ENCODE measurements around the gene PITPNM3. TPM values are rescaled to one million over a fixed set of nuclear protein-coding genes. Genes with fewer than 3 reads are reported as not detected.

The PITPNM3 gene
- total RNA-seq, 1 donor = 0.31 TPM

DNA sequence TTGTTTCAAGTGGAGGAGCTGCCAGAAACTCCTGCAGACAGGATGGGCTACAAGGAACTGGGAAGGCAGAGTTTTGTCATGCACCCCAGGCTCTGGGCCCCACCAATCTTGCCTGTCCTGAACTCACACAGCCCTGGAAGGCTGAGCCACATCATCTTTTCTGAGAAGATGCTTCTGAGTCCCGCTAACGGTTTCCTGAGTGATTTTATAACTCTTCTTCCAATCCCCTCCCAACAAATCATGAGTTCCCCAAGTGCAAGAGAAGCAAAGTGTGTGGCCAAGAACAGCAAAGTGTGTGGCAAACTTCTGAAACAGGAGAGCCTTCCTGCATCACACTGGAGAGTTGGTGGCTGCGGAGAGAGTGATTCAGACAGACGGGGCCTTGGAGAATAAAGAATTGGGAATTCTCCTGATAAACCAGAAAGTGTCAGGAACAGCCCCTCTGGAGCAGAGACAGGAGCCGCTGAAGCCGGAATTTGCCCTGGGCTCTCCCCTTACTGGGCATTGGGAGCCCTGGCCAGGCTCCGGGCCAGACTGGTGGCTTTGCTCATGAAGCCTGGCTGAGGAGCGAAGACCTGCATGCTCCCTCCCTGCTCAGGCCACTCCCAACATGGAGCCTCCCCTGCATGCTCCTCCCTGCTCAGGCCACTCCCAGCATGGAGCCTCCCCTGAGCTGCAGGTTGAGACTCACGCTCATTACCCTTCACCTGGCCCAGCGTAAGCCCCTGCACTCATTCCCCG, 47.2 kb downstream of the PITPNM3 start:
- Histone ChIP-seq H3K9me3 (ENCODE audit: low read depth, low read length) (no peaks in the 10 kb centered on the region), H3K4me3 (ENCODE audit: low read length) (no peak overlapping the region), H3K4me1 (ENCODE audit: insufficient read depth, low read length) (no peaks in the 10 kb centered on the region), H3K27me3 (ENCODE audit: insufficient read depth, low read length) (no peaks in the 10 kb centered on the region)

DNA sequence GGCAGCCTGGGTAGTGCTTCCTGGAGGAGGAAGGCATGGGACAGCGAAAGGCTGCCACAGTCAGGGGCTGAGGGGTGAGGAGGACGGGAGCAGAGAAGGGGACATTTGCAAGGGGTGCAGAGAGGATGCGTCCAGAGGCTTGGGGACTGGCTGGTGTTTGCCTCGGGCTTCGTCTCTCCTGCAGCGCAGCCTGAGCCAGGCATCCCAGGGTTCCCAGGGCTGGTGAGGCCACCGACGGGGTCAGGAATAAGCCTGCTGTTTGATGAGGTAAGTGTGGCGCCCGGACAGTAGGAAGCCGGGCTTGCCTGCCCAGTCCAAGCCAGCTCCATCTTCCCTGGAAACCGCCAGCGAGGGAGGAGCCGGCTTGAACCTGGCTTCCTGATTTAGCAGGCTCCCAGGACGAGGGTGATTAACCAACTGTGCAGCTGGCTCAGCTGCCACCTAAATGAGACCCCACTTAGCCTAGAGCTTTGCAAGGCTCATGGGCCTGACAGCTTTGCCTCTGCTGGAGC, 47.8 kb downstream of the PITPNM3 start:
- no peaks in the 10 kb centered on the region for H3K9me3 ChIP-seq (ENCODE audit: low read depth, low read length)
- no peaks in the 10 kb centered on the region for H3K27me3 ChIP-seq (ENCODE audit: insufficient read depth, low read length)
- no peaks in the 10 kb centered on the region for H3K4me1 ChIP-seq (ENCODE audit: insufficient read depth, low read length)
- no peak overlapping the region for H3K4me3 ChIP-seq (ENCODE audit: low read length)

DNA sequence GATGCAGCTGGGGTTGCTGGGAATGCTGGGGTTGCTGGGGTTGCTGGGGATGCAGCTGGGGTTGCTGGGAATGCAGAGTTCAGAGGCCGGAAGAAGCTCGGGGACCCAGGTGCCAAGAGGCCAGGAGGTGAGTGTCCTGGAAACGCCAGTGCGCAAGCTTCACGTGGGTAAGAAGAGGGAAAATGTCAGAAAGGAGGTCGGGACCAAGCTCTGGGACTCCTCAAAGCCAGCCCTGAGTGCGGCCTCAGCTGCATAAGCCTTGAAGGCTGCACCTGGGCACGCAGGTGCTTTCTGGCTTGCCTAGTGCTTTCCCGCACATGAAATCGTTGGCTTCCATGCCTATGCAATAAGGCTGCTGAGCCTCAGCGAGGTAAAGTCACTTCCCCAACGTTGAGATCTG, 48.3 kb downstream of the PITPNM3 start:
- no peaks in the 10 kb centered on the region for H3K27me3 ChIP-seq (ENCODE audit: insufficient read depth, low read length)

DNA sequence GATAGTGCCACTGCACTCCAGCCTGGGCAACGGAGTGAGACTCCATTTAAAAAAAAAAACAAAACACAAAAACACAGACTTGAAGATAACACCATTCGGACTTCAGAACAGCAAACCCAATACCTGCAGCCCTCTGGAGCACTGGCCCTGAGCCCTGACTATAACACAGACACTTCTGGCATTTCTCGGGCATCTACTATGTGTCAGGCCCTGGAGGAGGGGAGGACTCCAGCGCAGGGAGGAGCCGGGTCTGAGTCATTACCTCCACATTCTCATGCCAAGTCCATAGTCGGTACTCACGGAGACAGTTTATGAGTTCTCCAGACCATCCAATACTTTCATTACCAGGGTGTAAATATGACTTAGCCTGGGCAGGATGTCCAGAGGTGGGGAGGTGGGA, 48.8 kb downstream of the PITPNM3 start:
- Histone ChIP-seq H3K4me1 (ENCODE audit: insufficient read depth, low read length) (no peaks in the 10 kb centered on the region), H3K27me3 (ENCODE audit: insufficient read depth, low read length) (no peaks in the 10 kb centered on the region), H3K4me3 (ENCODE audit: low read length) (no peak overlapping the region), H3K9me3 (ENCODE audit: low read depth, low read length) (no peaks in the 10 kb centered on the region)

More for the DNA sequence above, 48.3 kb downstream of the PITPNM3 start:
- no peak overlapping the region for H3K4me3 ChIP-seq (ENCODE audit: low read length)
- H3K9me3 ChIP-seq (ENCODE audit: low read depth, low read length) = no peaks in the 10 kb centered on the region
- H3K4me1 ChIP-seq (ENCODE audit: insufficient read depth, low read length) = no peaks in the 10 kb centered on the region

DNA sequence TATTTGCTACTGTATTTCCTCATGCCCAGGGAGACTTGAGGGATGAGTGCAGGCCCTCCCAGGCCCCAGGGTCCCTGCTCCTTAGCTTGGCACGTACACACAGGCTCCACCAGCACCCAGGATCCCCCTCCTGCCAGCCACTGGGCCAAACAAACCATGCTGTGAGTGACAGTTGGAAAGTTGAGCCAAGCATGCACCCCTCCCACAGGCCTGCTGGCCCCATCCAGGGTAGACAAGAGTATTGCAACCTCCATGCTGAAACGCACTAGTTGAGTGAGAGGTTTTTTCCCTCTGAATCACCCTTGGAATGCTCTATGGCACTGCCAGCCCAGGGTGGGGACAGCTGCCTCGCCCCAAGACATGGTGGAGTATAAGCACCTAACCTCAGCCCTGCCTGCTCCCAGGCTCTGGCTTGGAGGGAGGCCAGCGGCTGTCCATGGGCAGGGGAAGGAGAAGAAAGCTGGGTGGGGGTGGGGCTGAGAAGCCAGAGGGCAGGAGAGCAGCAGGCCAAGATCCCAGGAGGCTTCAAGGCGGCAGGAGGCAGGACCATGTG, 49.6 kb downstream of the PITPNM3 start:
- no peaks in the 10 kb centered on the region for H3K27me3 ChIP-seq (ENCODE audit: insufficient read depth, low read length)
- no peak overlapping the region for H3K4me3 ChIP-seq (ENCODE audit: low read length)
- no peaks in the 10 kb centered on the region for H3K9me3 ChIP-seq (ENCODE audit: low read depth, low read length)
- no peaks in the 10 kb centered on the region for H3K4me1 ChIP-seq (ENCODE audit: insufficient read depth, low read length)

DNA sequence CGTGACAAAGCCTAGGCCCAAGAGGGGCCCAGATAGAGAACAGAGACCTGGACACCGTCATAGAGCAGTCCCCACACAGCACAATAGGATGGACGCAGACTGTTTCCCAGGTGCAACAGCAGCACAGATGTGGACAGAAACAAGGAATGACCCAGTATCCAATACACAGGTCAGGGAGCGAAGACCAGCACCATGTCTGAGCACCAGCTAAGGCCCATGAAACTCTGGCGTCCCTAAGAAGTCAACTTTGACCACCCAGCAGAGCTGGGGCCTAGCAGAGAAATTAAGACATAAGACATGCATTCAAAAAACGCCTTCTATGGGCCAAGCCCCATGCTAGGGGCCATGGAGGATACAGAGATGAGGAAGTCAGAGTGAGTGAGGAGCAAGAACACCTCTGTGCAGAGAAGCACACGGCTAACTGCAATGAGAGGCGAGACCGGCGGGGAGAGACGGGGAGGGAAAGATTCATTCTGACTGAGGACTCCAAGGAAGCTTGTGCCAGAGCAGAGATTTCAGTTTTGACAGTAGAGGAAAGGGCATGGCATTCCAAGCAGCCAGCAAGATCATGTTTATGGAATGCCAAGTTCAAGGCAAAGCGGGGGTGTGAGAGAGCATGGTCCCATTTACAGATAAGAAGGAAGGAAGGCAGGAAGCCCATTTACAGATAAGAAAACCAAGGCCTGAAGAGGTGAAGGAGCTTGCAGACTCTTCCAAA, 50.8 kb downstream of the PITPNM3 start:
- Histone ChIP-seq H3K4me1 (ENCODE audit: insufficient read depth, low read length) (no peaks in the 10 kb centered on the region), H3K27me3 (ENCODE audit: insufficient read depth, low read length) (no peaks in the 10 kb centered on the region), H3K9me3 (ENCODE audit: low read depth, low read length) (no peaks in the 10 kb centered on the region), H3K4me3 (ENCODE audit: low read length) (no peak overlapping the region)

DNA sequence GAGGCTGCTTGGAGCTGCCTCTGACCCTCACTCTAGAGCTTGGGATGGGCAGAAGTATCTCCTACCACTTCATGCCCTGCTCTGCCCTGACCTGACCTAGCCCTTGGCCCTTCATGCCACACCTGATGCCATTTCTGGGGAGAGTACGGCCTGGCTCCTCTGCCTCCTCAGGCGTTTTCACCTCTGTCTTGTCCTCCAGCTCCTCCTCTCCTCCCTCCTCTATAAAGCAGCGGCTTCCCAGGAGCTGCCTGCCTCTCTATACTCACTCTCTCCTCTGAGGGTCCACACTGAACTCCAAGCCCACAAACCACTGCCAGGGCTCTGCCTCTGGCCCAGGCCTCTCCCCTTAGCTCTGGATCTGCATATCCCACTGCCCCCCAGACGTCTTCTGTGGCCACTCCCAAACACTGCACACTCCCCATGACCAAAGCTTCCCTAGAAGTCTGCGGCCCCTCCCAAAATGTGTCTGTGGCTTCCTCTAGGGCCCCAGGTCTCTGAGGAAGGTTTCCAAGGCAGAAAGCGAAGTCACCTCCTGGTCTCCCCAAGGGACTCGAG, 52.6 kb downstream of the PITPNM3 start:
- Histone ChIP-seq H3K9me3 (ENCODE audit: low read depth, low read length) (no peaks in the 10 kb centered on the region), H3K4me1 (ENCODE audit: insufficient read depth, low read length) (no peaks in the 10 kb centered on the region), H3K4me3 (ENCODE audit: low read length) (no peak overlapping the region), H3K27me3 (ENCODE audit: insufficient read depth, low read length) (no peaks in the 10 kb centered on the region)

DNA sequence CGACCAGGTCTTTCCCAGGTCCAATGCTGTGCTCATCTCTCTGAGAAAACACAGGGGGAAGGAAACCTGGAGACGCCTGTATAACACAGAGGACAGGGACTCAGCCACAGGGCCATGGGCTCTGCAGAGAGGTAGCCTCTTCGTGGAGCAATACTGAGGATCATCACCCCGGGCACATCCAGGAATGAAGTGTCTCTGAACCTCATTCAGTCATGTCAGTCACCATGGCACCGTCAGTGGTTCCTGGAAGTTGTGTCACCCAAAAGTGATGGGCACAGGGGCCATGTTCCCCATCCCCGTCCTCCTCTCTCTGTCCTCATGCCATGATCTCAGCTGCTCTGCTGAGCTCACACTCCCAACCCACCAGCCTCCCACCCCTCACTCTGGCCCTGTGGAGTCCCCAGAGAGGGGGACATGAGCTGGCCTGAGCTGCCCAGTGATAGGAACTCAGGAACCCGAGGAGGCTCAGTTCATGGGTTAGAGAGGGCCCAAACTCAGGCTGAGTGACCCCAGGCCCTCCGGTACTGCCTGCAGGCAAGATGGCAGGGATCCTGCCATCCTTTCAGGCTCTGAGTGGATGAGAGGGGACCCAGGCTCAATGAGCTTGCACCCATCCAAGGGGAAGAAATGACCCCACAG, 53.4 kb downstream of the PITPNM3 start:
- Histone ChIP-seq H3K9me3 (ENCODE audit: low read depth, low read length) (no peaks in the 10 kb centered on the region), H3K27me3 (ENCODE audit: insufficient read depth, low read length) (no peaks in the 10 kb centered on the region), H3K4me3 (ENCODE audit: low read length) (no peak overlapping the region), H3K4me1 (ENCODE audit: insufficient read depth, low read length) (no peaks in the 10 kb centered on the region)

DNA sequence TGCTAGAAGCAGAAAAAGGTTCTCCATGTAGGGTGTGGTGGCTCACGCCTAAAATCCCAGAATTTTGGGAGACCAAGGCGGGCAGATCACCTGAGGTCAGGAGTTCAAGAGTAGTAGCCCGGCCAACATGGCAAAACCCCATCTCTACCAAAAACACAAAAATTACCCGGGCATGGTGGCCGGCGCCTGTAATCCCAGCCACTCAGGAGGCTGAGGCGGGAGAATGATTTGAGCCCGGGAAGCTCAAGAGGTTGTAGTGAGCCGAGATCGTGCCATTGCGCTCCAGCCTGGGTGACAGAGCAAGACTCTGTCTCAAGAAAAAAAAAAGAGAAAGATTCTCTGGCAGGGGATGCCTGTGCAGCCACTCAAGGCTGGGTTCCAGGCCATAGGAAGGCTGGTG, 54.2 kb downstream of the PITPNM3 start:
- no peaks in the 10 kb centered on the region for H3K27me3 ChIP-seq (ENCODE audit: insufficient read depth, low read length)

DNA sequence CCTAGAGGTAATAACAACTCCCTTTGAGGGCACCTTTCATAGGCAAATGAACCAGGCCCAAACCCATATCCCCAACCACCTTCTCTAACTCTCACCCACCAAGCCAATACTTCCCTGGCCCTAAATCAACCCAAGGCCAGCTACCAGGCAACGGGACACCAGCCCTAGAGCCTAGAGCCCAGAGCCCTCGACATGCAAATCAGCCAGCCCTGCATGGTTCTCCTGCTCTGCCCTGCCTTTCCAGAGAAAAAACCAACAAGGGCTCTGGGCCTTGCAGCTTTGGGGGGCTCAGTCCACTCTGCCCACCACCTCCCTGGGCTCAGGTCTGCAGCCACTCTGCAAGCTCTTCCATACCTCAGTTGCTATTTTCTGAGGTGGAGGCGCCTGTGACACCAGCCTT, 55.0 kb downstream of the PITPNM3 start:
- H3K4me3 ChIP-seq (ENCODE audit: low read length) = no peak overlapping the region
- peaks cover under 1% of the 10 kb centered on the region for H3K4me1 ChIP-seq (ENCODE audit: insufficient read depth, low read length)
- H3K9me3 ChIP-seq (ENCODE audit: low read depth, low read length) = no peaks in the 10 kb centered on the region
- no peaks in the 10 kb centered on the region for H3K27me3 ChIP-seq (ENCODE audit: insufficient read depth, low read length)

More for the DNA sequence above, 54.2 kb downstream of the PITPNM3 start:
- no peaks in the 10 kb centered on the region for H3K4me1 ChIP-seq (ENCODE audit: insufficient read depth, low read length)
- H3K4me3 ChIP-seq (ENCODE audit: low read length) = no peak overlapping the region
- H3K9me3 ChIP-seq (ENCODE audit: low read depth, low read length) = no peaks in the 10 kb centered on the region

DNA sequence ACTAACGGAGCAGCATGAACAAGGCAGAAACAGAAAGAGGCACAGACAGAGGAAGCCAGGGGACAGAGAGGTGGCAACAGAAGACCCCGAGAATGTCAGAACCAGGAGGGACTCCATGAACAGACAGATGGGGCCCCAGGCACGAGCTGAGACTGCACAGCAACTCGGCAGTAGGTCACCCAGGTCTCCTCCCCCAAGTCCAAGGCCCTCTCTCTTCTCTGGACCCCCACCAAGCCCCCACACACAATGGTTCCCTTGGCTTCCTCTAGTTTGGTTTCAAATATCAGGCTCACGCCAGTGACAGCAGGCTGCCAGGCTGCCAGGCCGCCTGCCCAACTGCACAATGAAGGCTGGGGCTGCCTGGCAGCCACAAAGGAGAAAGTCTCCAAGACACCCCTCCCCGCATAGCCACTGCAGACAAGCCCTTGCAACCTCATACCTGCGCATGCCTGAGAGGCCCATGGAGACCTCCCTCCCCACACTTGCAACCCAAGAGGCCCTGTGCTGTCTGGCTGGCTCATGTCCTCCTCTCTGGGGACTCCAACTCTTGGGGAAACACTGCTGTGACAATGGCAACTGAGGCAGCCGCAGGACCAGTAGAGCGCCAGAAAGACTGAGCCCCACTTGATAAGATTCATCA, 57.3 kb downstream of the PITPNM3 start:
- peaks cover 10% of the 10 kb centered on the region for H3K4me1 ChIP-seq (ENCODE audit: insufficient read depth, low read length)
- no peaks in the 10 kb centered on the region for H3K27me3 ChIP-seq (ENCODE audit: insufficient read depth, low read length)

DNA sequence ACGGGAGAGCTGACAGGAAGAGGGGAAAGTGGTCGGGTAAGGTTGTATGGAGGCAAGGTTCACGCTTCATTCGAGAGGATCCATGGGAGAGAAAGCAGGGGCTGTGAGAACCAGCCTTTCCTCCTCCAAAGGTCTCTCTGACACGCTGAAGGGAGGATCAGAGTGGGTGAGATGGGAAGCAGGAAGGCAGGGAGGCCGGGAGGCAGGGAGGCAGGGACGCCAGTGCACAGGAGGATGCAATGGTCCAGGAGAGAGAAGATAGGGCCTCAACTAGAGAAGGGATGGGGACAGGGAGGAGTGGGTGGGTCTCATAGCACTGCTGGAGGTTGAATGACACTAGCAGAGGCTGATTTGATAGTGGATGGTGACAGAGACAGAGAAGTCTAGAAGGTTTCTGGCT, 58.0 kb downstream of the PITPNM3 start:
- no peak overlapping the region for H3K4me3 ChIP-seq (ENCODE audit: low read length)
- no peaks in the 10 kb centered on the region for H3K9me3 ChIP-seq (ENCODE audit: low read depth, low read length)
- H3K27me3 ChIP-seq (ENCODE audit: insufficient read depth, low read length) = no peaks in the 10 kb centered on the region
- peaks cover 10% of the 10 kb centered on the region for H3K4me1 ChIP-seq (ENCODE audit: insufficient read depth, low read length)

More for the DNA sequence above, 57.3 kb downstream of the PITPNM3 start:
- Histone ChIP-seq H3K9me3 (ENCODE audit: low read depth, low read length) (no peaks in the 10 kb centered on the region), H3K4me3 (ENCODE audit: low read length) (no peak overlapping the region)

DNA sequence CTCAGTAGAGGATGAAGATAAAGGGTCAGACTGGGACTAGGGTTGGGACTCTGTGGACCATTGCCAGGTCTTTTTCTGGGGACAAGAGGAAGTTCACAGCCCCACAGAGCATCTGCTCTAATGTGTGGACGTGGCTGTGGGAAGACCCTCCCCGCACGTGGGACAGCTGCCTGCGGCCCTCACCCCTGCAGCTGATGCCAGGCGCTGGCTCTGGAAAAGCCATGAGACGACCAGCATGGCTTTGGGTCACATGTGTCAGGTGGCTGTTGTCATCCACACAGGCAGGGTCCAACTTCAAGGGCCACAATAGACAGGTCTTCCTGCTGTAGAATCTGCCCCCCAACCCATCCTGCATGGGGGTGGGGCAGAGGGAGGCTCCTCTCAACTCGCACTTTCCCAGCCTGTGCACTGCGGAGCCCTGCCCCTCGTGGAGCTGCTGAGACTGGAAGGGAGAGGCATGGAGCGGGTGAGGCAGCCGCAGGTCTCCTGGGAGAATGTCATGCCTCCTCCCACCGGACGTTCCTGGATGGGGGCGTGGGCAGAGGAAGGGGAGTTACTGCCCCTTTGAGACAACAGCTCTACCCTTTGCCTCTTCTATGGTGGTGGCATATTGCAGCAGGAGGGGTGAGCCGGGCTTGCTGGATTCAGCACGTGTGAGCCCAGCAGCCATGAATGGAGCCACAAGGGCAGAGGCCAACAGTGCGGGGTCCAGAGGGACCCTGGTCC, 58.7 kb downstream of the PITPNM3 start:
- Histone ChIP-seq H3K27me3 (ENCODE audit: insufficient read depth, low read length) (no peaks in the 10 kb centered on the region), H3K9me3 (ENCODE audit: low read depth, low read length) (no peaks in the 10 kb centered on the region), H3K4me3 (ENCODE audit: low read length) (no peak overlapping the region)

More for the DNA sequence above, 58.7 kb downstream of the PITPNM3 start:
- peaks cover 10% of the 10 kb centered on the region for H3K4me1 ChIP-seq (ENCODE audit: insufficient read depth, low read length)

Measured in mononuclear cell (primary cell).